DMS53 treated with DMSO at 0.1 percent for 48 hours (cell line): ENCODE data around the gene TMEM235.
"Not testable (repeated sequence)": the region's sequence is repeated elsewhere in the genome, so short reads cannot be mapped to it uniquely, and the experiment has no call there.

Experiments
- DNase-seq: peaks from one replicate; lab custom pipeline; 2025; ENCODE audit not compliant: unreplicated experiment; lab: John Stamatoyannopoulos, UW

The TMEM235 gene

GRCh38 chr17:78237401-78238012, 6.1 kb downstream of the TMEM235 start:
- no peak for DNase-seq

DNA sequence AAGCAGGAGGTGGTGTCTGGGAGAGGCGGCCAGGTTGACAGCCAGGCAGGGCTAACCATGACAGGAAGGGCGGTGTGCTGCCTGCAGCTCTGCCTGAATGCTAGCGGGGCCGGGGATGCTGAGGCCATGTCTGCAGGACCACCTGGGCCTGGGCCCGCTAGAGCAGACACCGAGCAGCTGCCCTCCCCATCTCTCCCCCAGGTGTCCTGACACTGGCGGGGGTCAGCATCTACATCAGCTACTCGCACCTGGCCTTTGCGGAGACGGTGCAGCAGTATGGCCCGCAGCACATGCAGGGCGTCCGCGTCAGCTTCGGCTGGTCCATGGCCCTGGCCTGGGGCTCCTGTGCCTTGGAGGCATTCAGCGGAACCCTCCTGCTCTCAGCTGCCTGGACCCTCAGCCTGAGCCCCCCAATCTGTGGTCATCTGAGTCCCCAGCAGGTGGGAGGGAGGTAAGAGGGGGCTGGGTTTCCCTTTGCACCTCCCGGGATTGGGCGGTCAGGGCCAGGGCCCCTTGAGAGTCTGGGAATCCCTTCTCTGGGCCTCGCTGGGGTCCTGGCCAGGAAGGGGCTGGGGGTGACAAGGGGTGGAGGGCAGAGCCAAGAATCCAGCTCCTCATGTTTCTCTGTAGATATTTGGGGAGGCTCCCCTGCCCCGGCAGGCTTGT, 7.5 kb downstream of the TMEM235 start:
- DNase-seq: no peak

DNA sequence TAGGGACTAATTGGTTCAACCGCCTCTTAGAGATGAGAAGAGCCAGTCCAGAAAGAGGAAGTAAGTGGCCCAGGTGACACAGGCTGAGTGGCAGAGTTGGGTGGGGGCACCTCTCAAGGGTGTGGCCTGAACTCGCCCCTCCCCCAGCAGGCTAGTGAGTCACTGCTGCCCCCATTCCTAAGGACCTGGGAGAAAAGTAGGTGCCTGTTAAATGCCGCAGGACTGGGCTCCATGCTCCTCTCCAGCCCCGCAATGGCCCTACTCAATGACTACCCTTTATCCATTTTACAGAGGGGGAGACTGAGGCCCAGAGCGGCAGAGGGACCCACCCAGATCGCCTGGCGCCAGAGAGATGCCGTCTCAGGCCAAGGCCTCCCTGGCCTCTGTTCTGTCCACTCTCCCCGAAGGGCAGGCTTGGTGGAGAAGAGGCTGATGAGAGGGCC, 8.1 kb downstream of the TMEM235 start:
- no peak for DNase-seq

DNA sequence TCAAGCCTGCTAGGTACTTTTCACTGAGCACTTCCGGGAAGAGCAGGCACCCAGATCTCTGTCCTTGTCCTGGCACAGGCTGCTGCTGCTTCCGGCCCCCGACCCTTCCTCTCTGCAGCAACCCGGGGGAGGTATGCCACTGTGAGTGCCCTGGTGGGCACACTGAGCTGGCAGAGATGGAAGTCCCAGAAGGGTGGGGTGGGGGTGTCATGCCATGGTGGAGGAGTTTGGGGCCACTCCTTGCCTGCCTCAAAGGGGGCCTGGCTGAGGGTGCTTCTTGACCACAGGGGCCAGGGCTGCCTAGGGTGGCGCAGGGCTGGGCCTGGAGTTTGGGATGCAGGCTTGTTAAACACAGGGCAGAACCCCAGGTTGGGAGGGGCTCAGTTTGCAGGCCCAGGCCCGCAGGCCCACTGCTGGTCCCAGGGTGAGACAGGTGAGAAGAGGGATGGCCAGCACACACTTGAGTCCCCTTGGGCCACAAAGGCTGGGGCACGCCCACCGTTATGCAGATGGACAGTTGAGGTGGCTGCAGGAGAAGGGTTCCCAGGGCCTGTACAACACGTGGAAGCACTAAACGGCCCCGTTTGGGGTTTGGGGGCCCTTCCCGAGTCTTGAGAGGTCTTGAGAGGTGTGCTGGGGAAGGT, 8.7 kb downstream of the TMEM235 start:
- no peak for DNase-seq

GRCh38 chr17:78240839-78241238, 9.4 kb downstream of the TMEM235 start:
- no peak for DNase-seq

DNA sequence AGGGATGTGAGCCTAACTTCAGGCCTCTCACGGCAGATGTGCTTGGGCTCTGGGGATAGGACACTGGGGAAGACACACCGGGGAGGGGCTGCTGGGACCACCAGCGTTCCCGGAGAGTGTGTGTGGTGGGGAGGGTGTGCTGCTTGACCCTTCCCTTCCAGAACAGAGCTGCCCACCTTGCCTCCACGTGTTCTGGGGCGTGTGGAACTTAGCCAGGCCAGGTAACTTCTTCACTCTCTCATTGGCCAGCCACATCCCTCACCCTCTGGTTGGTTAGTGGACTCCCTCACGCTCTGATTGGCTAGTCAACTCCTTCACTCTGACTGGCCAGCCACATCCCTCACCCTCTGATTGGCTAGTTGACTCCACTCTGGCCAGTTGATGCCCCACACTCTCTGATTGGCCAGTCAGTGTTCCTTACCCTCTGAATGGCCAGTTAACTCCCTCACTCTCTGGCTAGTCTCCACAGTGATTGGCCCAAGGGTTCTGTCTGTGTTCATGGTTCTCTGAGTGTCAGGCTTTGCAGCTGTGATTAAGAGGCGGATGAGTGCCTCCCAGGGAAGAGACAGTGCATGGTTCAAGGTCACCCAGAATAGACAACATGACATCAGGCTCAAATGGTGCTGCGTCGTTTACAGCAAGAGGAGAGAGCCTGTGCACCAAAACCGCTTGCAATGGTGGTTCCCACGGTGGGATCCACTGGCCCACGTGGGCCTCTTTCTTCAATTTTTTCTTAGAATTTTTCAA, 10.0 kb downstream of the TMEM235 start:
- no peak for DNase-seq

DNA sequence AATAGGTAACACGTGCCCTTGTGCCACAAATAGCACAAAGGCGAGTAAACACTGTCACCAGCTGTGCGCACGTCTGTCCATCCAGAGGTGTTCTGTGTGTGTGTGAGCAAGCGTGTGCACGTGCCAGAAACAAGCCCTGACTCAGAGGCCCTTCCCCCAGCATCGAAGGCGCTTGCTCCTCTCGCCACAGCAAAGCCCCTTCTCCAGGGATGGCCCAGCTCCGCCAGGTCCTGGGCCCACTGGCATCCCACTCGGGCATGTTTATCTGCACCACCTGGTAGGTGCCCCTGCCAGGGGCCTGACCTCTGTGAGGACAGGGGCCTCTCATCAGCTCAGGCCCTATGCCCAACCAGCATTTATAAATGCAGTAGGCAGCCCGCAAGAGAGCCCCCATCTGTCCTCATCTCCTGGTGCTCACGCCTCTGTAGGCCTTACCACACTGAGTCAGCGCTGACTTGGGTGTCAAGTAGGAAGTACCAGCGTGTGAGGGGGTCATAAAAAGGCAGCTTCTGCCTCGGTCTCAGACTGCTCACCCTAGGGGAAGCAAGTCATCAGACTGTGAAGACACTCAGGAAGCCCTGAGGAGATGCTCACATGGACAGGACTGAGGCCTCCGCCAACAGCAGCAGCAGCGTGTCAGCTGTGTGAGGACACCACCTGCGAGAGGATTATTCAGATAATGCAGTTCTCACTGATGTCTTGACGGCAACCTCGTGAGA, 10.8 kb downstream of the TMEM235 start:
- DNase-seq: no peak

DNA sequence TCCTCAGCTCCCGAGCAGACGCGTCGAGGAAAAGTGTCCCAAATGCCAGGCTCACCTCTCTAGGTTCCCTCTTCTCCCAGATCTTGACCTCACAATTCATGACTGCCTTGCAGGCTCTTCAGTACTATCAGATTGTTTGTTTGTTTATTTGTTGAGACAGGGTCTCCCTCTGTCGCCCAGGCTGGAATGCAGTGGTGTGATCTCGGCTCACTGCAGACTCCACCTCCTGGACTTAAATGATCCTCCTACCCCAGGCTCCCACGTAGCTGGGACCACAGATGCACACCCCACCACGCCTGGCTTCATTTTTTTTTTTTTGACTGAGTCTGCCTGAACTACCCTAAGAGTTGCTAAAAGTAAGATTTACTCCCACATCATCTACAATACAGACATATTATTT, 15.9 kb downstream of the TMEM235 start:
- no peak for DNase-seq

GRCh38 chr17:78248051-78248914, 16.9 kb downstream of the TMEM235 start:
- no peak for DNase-seq

- DNase-seq: no peak
Observed at GRCh38 chr17:78249074-78249817, 17.8 kb downstream of the TMEM235 start.

- no peak for DNase-seq
Observed at GRCh38 chr17:78249818-78250806, 18.7 kb downstream of the TMEM235 start.

GRCh38 chr17:78250891-78251772, 19.7 kb downstream of the TMEM235 start:
- peak; percentile 82 for DNase-seq

- DNase-seq: no peak
Observed at GRCh38 chr17:78251773-78252103, 20.3 kb downstream of the TMEM235 start.

- no peak for DNase-seq
Observed at GRCh38 chr17:78252111-78252634, 20.7 kb downstream of the TMEM235 start.

DNA sequence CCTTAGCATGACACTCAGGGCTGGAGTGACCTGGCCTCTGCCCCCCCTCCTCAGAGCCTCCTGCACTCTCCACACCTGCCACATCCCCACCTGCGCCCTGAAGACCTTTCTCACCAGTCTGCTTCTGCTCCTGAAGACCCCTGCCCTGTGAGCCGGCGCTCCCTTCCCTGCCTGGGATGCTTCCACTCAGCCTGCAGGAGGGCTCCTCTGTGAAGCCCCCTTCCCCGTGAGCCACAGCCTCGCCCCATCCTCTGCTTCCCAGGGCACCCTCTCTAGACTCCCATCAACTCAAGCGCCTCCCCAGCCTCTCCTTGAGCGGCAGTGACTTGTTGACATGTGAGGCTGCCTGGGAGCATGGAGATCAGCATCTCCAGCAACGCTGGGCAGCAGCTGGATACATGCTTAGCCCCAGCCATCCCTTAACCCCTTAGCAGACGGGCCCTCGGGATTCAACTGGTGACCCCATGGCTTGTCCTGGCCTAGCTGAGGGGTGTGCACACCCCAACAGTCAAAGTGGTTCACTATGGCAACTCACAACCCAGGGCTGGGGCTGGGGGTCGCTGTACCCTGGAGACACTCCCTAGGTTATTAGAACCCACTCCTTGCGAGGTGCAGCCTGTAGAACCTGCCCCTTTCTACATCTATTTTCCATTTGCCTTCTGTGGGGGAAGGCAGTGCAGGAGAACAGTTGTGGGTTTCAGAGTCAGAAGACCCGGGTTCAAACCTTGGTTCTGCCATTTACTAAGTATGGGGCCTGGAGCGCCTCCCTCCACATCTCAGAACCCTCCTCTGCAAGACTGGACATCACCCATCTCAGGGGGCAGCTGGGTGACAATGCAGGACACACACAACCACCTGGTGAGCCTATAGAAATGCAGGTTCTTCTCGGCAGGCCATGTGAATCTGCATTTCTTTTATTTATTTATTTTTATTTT, 21.5 kb downstream of the TMEM235 start:
- DNase-seq: no peak

DNA sequence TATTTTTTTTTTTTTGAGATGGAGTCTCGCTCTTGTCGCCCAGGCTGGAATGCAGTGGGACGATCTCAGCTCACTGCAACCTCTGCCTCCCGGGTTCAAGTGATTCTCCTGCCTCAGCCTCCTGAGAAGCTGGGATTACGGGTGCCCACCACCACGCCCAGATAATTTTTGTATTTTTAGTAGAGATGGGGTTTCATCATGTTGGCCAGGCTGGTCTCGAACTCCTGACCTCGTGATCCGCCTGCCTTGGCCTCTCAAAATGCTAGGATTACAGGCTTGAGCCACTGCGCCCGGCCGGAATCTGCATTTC, 22.2 kb downstream of the TMEM235 start:
- not testable (repeated sequence) for DNase-seq
